ENCODE measurements around the gene ARHGAP11A.

DNA sequence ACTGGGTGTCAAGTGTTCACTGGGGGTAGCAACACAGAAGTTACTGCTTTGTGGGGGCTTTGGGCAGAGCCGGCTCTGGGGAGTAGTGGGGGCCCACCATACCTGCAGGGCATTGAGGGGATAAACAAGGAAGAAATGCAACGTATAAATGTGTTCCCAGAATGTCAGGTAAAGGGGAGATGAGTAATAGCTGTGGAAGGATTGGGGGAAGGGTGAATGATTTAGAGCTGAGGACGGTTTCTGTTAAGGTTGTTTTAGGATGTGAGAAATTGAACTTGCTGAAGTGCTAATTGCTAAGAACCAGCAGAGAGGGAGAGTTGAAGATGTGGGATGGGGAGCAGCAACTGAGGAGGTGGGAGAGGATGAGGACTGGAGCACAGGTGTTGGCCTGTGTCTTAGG is 36.9 kb downstream of the ARHGAP11A start:
- TF ChIP-seq EP300 (IDR thresholded peaks at IDR 0.05; ENCODE audit: borderline replicate concordance in 1 of 2, low read depth in 2 of 2, low read length in 2 of 2), result no peak
- no peak for TF ChIP-seq BACH1 (IDR thresholded peaks at IDR 0.05; ENCODE audit: low read length)
